ENCODE data around the gene UBE2F. TPM values are rescaled to one million over a fixed set of nuclear protein-coding genes. Genes with fewer than 3 reads are reported as not detected.

UBE2F gene
- total and polyA plus RNA-seq, 2 of the 13 experiments (the other 11 are each of a cell fraction or from before 2014, with no cell fraction given) = 35.4 to 73.1 TPM

DNA sequence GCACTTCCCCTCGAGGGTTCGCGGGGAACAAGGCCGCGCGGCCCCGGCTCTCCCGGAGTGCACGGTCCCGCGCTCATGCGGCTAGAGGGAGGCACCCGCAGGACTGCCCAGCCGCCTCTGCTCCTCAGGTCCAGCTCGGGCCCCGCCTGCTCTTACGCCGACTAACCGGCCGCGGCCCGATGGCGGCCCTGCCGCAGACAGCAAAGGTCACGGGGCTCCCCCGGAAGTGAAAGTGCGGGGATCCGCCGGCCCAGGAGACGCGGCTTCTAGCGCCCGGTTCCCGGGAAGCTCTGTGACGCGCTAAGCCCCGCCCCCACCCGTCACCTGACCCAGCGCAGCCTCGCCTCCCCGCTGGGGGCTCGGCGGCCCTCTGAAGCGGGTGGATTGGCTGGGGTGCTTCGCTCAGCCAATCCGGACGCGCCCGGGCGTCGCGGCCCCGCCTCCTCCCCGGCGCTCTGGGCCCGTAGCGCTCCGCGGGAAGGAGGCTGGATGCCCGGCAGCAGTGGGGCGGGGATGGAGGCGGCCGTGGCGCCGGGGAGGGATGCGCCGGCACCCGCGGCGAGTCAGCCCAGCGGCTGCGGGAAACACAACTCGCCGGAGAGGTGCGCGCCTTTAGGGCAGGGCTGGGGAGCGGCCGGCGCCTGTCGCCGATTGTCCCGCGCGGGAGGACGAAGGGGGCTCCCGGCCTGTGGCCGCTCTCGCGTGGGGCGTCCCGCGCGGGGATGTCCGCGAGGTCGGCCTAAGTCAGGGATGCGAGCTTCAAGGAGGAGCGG lies 93.9 kb downstream of the UBE2F start, which contains the start of gene SCLY (continued):
- peak; percentile 14 for TF ChIP-seq STAG1 (CRISPR knock-in tag; IDR thresholded peaks at IDR 0.05)
- TF ChIP-seq MBD4 (IDR thresholded peaks at IDR 0.05; ENCODE audit: borderline replicate concordance, low read length) = no peak
- peak in 1 of 2 experiments; percentile 94; a peak in 2 of 4 replicates for TF ChIP-seq KLF16 (CRISPR knock-in tag; IDR thresholded peaks at IDR 0.05)
- TF ChIP-seq, protein P1, sequence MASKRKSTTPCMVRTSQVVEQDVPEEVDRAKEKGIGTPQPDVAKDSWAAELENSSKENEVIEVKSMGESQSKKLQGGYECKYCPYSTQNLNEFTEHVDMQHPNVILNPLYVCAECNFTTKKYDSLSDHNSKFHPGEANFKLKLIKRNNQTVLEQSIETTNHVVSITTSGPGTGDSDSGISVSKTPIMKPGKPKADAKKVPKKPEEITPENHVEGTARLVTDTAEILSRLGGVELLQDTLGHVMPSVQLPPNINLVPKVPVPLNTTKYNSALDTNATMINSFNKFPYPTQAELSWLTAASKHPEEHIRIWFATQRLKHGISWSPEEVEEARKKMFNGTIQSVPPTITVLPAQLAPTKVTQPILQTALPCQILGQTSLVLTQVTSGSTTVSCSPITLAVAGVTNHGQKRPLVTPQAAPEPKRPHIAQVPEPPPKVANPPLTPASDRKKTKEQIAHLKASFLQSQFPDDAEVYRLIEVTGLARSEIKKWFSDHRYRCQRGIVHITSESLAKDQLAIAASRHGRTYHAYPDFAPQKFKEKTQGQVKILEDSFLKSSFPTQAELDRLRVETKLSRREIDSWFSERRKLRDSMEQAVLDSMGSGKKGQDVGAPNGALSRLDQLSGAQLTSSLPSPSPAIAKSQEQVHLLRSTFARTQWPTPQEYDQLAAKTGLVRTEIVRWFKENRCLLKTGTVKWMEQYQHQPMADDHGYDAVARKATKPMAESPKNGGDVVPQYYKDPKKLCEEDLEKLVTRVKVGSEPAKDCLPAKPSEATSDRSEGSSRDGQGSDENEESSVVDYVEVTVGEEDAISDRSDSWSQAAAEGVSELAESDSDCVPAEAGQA (IDR thresholded peaks at IDR 0.05; ENCODE audit: low read depth) = peak; percentile 81; the same call in 1 of the 2 replicates
- TF ChIP-seq, protein P1 (CRISPR knock-in tag; IDR thresholded peaks at IDR 0.05; ENCODE audit: borderline replicate concordance) = no peak
- TF ChIP-seq ZNF878 (CRISPR knock-in tag; IDR thresholded peaks at IDR 0.05) = peak; percentile 75; the same call in 1 of the 2 replicates
- TF ChIP-seq SP4 (CRISPR knock-in tag; IDR thresholded peaks at IDR 0.05) = peak; percentile 91
- TF ChIP-seq CBFB (CRISPR knock-in tag; IDR thresholded peaks at IDR 0.05) = peak; percentile 81
- no peak; the same call in 1 of the 2 replicates for TF ChIP-seq KLF9 (CRISPR knock-in tag; IDR thresholded peaks at IDR 0.05; ENCODE audit: low read depth)
- TF ChIP-seq ZBTB33 (CRISPR knock-in tag; IDR thresholded peaks at IDR 0.05) = no peak
- no peak for TF ChIP-seq SP1 (IDR thresholded peaks at IDR 0.05)
- peak; percentile 73 for TF ChIP-seq SP1 (CRISPR knock-in tag; IDR thresholded peaks at IDR 0.05)
- no peak for TF ChIP-seq CENPX (CRISPR knock-in tag; IDR thresholded peaks at IDR 0.05)
- peak; percentile 71; the same call in 1 of the 2 replicates for TF ChIP-seq BCL6 (CRISPR knock-in tag; IDR thresholded peaks at IDR 0.05)
- TF ChIP-seq ADNP (CRISPR knock-in tag; IDR thresholded peaks at IDR 0.05) = no peak
- no peak for TF ChIP-seq RFX3 (CRISPR knock-in tag; IDR thresholded peaks at IDR 0.05)
- TF ChIP-seq ZUFSP (CRISPR knock-in tag; IDR thresholded peaks at IDR 0.05; ENCODE audit: borderline replicate concordance) = no peak
- peak; percentile 81; the same call in 1 of the 2 replicates for TF ChIP-seq RCOR2 (CRISPR knock-in tag; IDR thresholded peaks at IDR 0.05)
- TF ChIP-seq TFE3 (CRISPR knock-in tag; IDR thresholded peaks at IDR 0.05) = peak; percentile 95
- TF ChIP-seq ZNF136 (CRISPR knock-in tag; IDR thresholded peaks at IDR 0.05; ENCODE audit: low read depth) = peak; percentile 86; the same call in 1 of the 2 replicates
